H9 (cell line): ENCODE data around the gene LHFPL6. TPM values are rescaled to one million over a fixed set of nuclear protein-coding genes. Genes with fewer than 3 reads are reported as not detected.

Experiments
- DNase-seq: peaks from one replicate; pipeline ENCODE4 v3.0.0-alpha.2; 2017
- H2AFZ ChIP-seq: one replicate; pipeline ENCODE4 v1.6.1; 2013; ENCODE audit warnings: mild to moderate bottlenecking, low read length, control low read depth, moderate library complexity
- H2AK5ac ChIP-seq: 2 replicates; pipeline ENCODE4 v1.6.1; 2013; ENCODE audit warnings: low read length, control low read depth, mixed read lengths; ENCODE audit not compliant: insufficient read length
- H2BK120ac ChIP-seq: one replicate; pipeline ENCODE4 v1.6.1; 2013; ENCODE audit warnings: low read depth, mild to moderate bottlenecking, low read length, control low read depth, inconsistent platforms; ENCODE audit not compliant: poor library complexity, severe bottlenecking
- H2BK12ac ChIP-seq: 2 replicates; pipeline ENCODE4 v1.6.1; 2013; ENCODE audit warnings: low read length, control low read depth, mixed read lengths, low read depth; ENCODE audit not compliant: insufficient read length
- H2BK15ac ChIP-seq: 2 replicates; pipeline ENCODE4 v1.6.1; 2013; ENCODE audit warnings: low read depth, low read length, control low read depth
- H2BK20ac ChIP-seq: one replicate; pipeline ENCODE4 v1.6.1; 2013; ENCODE audit warnings: low read depth, mild to moderate bottlenecking, low read length, control low read depth, inconsistent platforms; ENCODE audit not compliant: poor library complexity, severe bottlenecking
- H2BK5ac ChIP-seq: 2 replicates; pipeline ENCODE4 v1.6.1; 2013; ENCODE audit warnings: low read length, control low read depth, mixed read lengths; ENCODE audit not compliant: insufficient read length
- H3K14ac ChIP-seq: 2 replicates; pipeline ENCODE4 v1.6.1; 2013; ENCODE audit warnings: low read length, control low read depth; ENCODE audit not compliant: insufficient read depth
- H3K18ac ChIP-seq: 2 replicates; pipeline ENCODE4 v1.6.1; 2013; ENCODE audit warnings: low read depth, mild to moderate bottlenecking, mixed read lengths, low read length, control low read depth; ENCODE audit not compliant: insufficient read length
- H3K23ac ChIP-seq: 2 replicates; pipeline ENCODE4 v1.6.1; 2013; ENCODE audit warnings: low read length, control low read depth, mixed read lengths, low read depth; ENCODE audit not compliant: insufficient read length
- H3K23me2 ChIP-seq: 2 replicates; pipeline ENCODE4 v1.6.1; 2013; ENCODE audit warnings: low read depth, mild to moderate bottlenecking, mixed read lengths, low read length, control low read depth; ENCODE audit not compliant: insufficient read length, poor library complexity, severe bottlenecking
- H3K27ac ChIP-seq: 2 replicates; pipeline ENCODE4 v1.5.1; 2013; ENCODE audit warnings: low read length, control low read depth, mixed read lengths, low read depth; ENCODE audit not compliant: insufficient read length
- H3K27me3 ChIP-seq: 2 replicates; pipeline ENCODE4 v1.6.1; 2013; ENCODE audit warnings: low read length, control low read depth, inconsistent platforms; ENCODE audit not compliant: insufficient read depth
- H3K4ac ChIP-seq: 2 replicates; pipeline ENCODE4 v1.6.1; 2013; ENCODE audit warnings: low read depth, mild to moderate bottlenecking, control low read depth, inconsistent platforms, low read length, moderate library complexity
- H3K4me1 ChIP-seq: 2 replicates; pipeline ENCODE4 v1.6.1; 2013; ENCODE audit warnings: low read length, control low read depth, inconsistent platforms; ENCODE audit not compliant: insufficient read depth
- H3K4me2 ChIP-seq: 2 replicates; pipeline ENCODE4 v1.6.1; 2013; ENCODE audit warnings: low read length, control low read depth, mixed read lengths; ENCODE audit not compliant: insufficient read length, insufficient read depth
- H3K56ac ChIP-seq: 2 replicates; pipeline ENCODE4 v1.6.1; 2013; ENCODE audit warnings: low read depth, mild to moderate bottlenecking, mixed read lengths, low read length, control low read depth; ENCODE audit not compliant: insufficient read length
- H3K79me1 ChIP-seq: 2 replicates; pipeline ENCODE4 v1.6.1; 2013; ENCODE audit warnings: low read depth, mild to moderate bottlenecking, moderate library complexity, low read length, control low read depth, inconsistent platforms; ENCODE audit not compliant: insufficient read depth, poor library complexity, severe bottlenecking
- H3K79me2 ChIP-seq: 2 replicates; pipeline ENCODE4 v1.6.1; 2013; ENCODE audit warnings: low read length, control low read depth, inconsistent platforms; ENCODE audit not compliant: insufficient read depth
- H3K9ac ChIP-seq: 2 replicates; pipeline ENCODE4 v1.6.1; 2013; ENCODE audit warnings: low read length, control low read depth, mixed read lengths; ENCODE audit not compliant: insufficient read length; ENCODE audit errors: extremely low read depth
- H3K9me3 ChIP-seq: one replicate; pipeline ENCODE4 v1.6.1; 2013; ENCODE audit warnings: low read depth, low read length, inconsistent platforms; ENCODE audit not compliant: control insufficient read depth
- H3T11ph ChIP-seq: one replicate; pipeline ENCODE4 v1.6.1; 2013; ENCODE audit warnings: mild to moderate bottlenecking, low read length, control low read depth, inconsistent platforms
- H4K20me1 ChIP-seq: one replicate; pipeline ENCODE4 v1.6.1; 2013; ENCODE audit not compliant: control insufficient read depth, insufficient read length, insufficient read depth
- H4K5ac ChIP-seq: 2 replicates; pipeline ENCODE4 v1.6.1; 2013; ENCODE audit warnings: low read depth, mild to moderate bottlenecking, mixed read lengths, low read length, control low read depth; ENCODE audit not compliant: insufficient read length
- H4K8ac ChIP-seq: replicated peaks from 2 replicates; pipeline ENCODE4 v1.6.1; 2013; ENCODE audit warnings: low read length, control low read depth, mixed read lengths, low read depth; ENCODE audit not compliant: insufficient read length
- H4K91ac ChIP-seq: 2 replicates; pipeline ENCODE4 v1.6.1; 2013; ENCODE audit warnings: low read depth, mild to moderate bottlenecking, moderate library complexity, mixed read lengths, low read length, control low read depth; ENCODE audit not compliant: insufficient read length
- H3K27ac Mint-ChIP-seq, 3 experiments: 2 replicates in 2 of 3; 3 replicates in 1 of 3; pipeline ENCODE4 v1.8.0; 2020 to 2021; ENCODE audit warnings: mixed read lengths in 3 of 3, mild to moderate bottlenecking in 1 of 3, moderate library complexity in 1 of 3
- H3K27me3 Mint-ChIP-seq: 2 replicates; pipeline ENCODE4 v1.8.0; 2021; ENCODE audit warnings: low read depth, mild to moderate bottlenecking, moderate library complexity, mixed read lengths
- H3K36me3 Mint-ChIP-seq, 3 experiments: 2 replicates in 2 of 3; 3 replicates in 1 of 3; pipeline ENCODE4 v1.8.0; 2020 to 2021; ENCODE audit warnings: low read depth in 3 of 3, mixed read lengths in 3 of 3; ENCODE audit not compliant: insufficient read depth in 1 of 3
- H3K4me1 Mint-ChIP-seq, 2 experiments: 2 replicates each; pipeline ENCODE4 v1.8.0; 2020; ENCODE audit warnings: mixed read lengths in 2 of 2
- H3K4me3 Mint-ChIP-seq, 2 experiments: 2 replicates in 1 of 2; 3 replicates in 1 of 2; pipeline ENCODE4 v1.8.0; 2020 to 2021; ENCODE audit warnings: mild to moderate bottlenecking in 2 of 2, mixed read lengths in 2 of 2, moderate library complexity in 1 of 2
- H3K9me3 Mint-ChIP-seq, 2 experiments: 2 replicates in 1 of 2; 3 replicates in 1 of 2; pipeline ENCODE4 v1.8.0; 2020; ENCODE audit warnings: mild to moderate bottlenecking in 2 of 2, mixed read lengths in 2 of 2, moderate library complexity in 1 of 2
- CTCF ChIP-seq: fragments of 200-600 bp; sonication (generic); conservative IDR thresholded peaks from 3 replicates; pipeline ENCODE4 v1.8.0; 2021; ENCODE audit warnings: antibody characterized with exemption, mild to moderate bottlenecking
- WGBS: extraction: QIAGEN DNeasy Blood & Tissue Kit; methylation state at CpG from one replicate; pipeline ENCODE4 v1.1.7; 2013; ENCODE audit warnings: missing lambda C conversion rate, low lambda C conversion rate, mixed read lengths; ENCODE audit not compliant: insufficient read length; ENCODE audit errors: extremely low coverage; 5-methylcytosine and 5-hydroxymethylcytosine counted together
- total RNA-seq: library from RNA; stranded (reverse); gene quantifications from 2 replicates; pipeline ENCODE4 v1.2.1, GENCODE V29; 2021

The LHFPL6 gene
- total RNA-seq, 1 experiment from 2014 or later, result 3.5 TPM

GRCh38 chr13:39405107-39405506, 197.9 kb downstream of the LHFPL6 start:
- Histone ChIP-seq H3K14ac (no peak overlapping the region), H3K27me3 (no peaks in the 10 kb centered on the region), H3K23ac (no peak overlapping the region), H2BK15ac (no peak overlapping the region), H2BK120ac (no peak overlapping the region), H3K4me2 (no peak overlapping the region), H3K9ac (no peak overlapping the region), H3K79me1 (no peaks in the 10 kb centered on the region), H2AFZ (no peak overlapping the region), H3K4ac (no peak overlapping the region), H2AK5ac (no peak overlapping the region), H3K27ac (no peak overlapping the region), H3K23me2 (no peaks in the 10 kb centered on the region), H2BK5ac (no peak overlapping the region), H4K20me1 (no peaks in the 10 kb centered on the region), H4K91ac (no peak overlapping the region), H3K79me2 (no peaks in the 10 kb centered on the region), H3T11ph (no peak overlapping the region), H4K8ac (no peak overlapping the region), H3K4me1 (peaks cover 8% of the 10 kb centered on the region; the same call in 1 of the 2 replicates), H2BK12ac (no peak overlapping the region), H2BK20ac (no peak overlapping the region), H3K56ac (no peak overlapping the region), H3K18ac (no peak overlapping the region), H4K5ac (no peak overlapping the region), H3K9me3 (no peaks in the 10 kb centered on the region)
- H3K36me3 Mint-ChIP-seq, result no peaks in the 10 kb centered on the region
- WGBS, result no CpG with 5 or more reads among the region's 2 CpGs
- H3K4me1 Mint-ChIP-seq, result peaks cover 29 to 33% of the 10 kb centered on the region in 2 experiments
- no peaks in the 10 kb centered on the region for H3K9me3 Mint-ChIP-seq
- DNase-seq, result no peak
- H3K27ac Mint-ChIP-seq, result no peak overlapping the region
- TF ChIP-seq CTCF, result no peak
- no peak overlapping the region for H3K4me3 Mint-ChIP-seq
- H3K27me3 Mint-ChIP-seq, result peaks cover 10% of the 10 kb centered on the region
